T-helper 1 cell treated with Interleukin-12 subunit alpha and Interleukin-12 subunit beta and Interleukin-4 antibody, amounts not matched to agents 30 μg/mL and 1 μg/mL, for 36 hours (primary cell): ENCODE measurements around the gene CHAC1.

Experiments
- H3K27ac Mint-ChIP-seq: one replicate; pipeline ENCODE4 v1.8.0; 2021; ENCODE audit warnings: mild to moderate bottlenecking, mixed read lengths
- H3K27me3 Mint-ChIP-seq: one replicate; pipeline ENCODE4 v1.8.0; 2021; ENCODE audit warnings: low read depth, mixed read lengths
- H3K36me3 Mint-ChIP-seq: one replicate; pipeline ENCODE4 v1.8.0; 2021; ENCODE audit warnings: low read depth, mixed read lengths
- H3K4me1 Mint-ChIP-seq: one replicate; pipeline ENCODE4 v1.8.0; 2021; ENCODE audit warnings: low read depth, mixed read lengths
- H3K4me3 Mint-ChIP-seq: one replicate; pipeline ENCODE4 v1.8.0; 2021; ENCODE audit warnings: mild to moderate bottlenecking, moderate library complexity, mixed read lengths
- H3K9me3 Mint-ChIP-seq: one replicate; pipeline ENCODE4 v1.8.0; 2021; ENCODE audit warnings: mixed read lengths

Gene CHAC1

GRCh38 chr15:40917585-40917984, 35.7 kb upstream of the CHAC1 start:
- Mint-ChIP-seq H3K27ac (no peak overlapping the region), H3K27me3 (peaks cover 9% of the 10 kb centered on the region), H3K4me1 (no peaks in the 10 kb centered on the region), H3K9me3 (no peaks in the 10 kb centered on the region), H3K4me3 (no peak overlapping the region), H3K36me3 (no peaks in the 10 kb centered on the region)

- Mint-ChIP-seq H3K4me1 (no peaks in the 10 kb centered on the region), H3K36me3 (no peaks in the 10 kb centered on the region), H3K27ac (no peak overlapping the region), H3K9me3 (no peaks in the 10 kb centered on the region), H3K4me3 (no peak overlapping the region), H3K27me3 (peaks cover 14% of the 10 kb centered on the region)
Observed at GRCh38 chr15:40918146-40918798, 35.0 kb upstream of the CHAC1 start.

- Mint-ChIP-seq H3K36me3 (no peaks in the 10 kb centered on the region), H3K4me1 (no peaks in the 10 kb centered on the region), H3K27ac (no peak overlapping the region), H3K27me3 (peaks cover 19% of the 10 kb centered on the region), H3K9me3 (no peaks in the 10 kb centered on the region), H3K4me3 (no peak overlapping the region)
Observed at GRCh38 chr15:40918799-40919392, 34.4 kb upstream of the CHAC1 start.

GRCh38 chr15:40921949-40922607, 31.2 kb upstream of the CHAC1 start:
- H3K4me3 Mint-ChIP-seq: no peak overlapping the region
- no peaks in the 10 kb centered on the region for H3K36me3 Mint-ChIP-seq
- peaks cover 6% of the 10 kb centered on the region for H3K4me1 Mint-ChIP-seq
- H3K27me3 Mint-ChIP-seq: peaks cover 46% of the 10 kb centered on the region
- no peaks in the 10 kb centered on the region for H3K9me3 Mint-ChIP-seq
- no peak overlapping the region for H3K27ac Mint-ChIP-seq

GRCh38 chr15:40922608-40923005, 30.7 kb upstream of the CHAC1 start:
- H3K4me3 Mint-ChIP-seq: no peak overlapping the region
- H3K27me3 Mint-ChIP-seq: peaks cover 50% of the 10 kb centered on the region
- no peaks in the 10 kb centered on the region for H3K36me3 Mint-ChIP-seq
- H3K9me3 Mint-ChIP-seq: no peaks in the 10 kb centered on the region
- H3K4me1 Mint-ChIP-seq: peaks cover 9% of the 10 kb centered on the region
- no peak overlapping the region for H3K27ac Mint-ChIP-seq

GRCh38 chr15:40923551-40923950, 29.7 kb upstream of the CHAC1 start:
- Mint-ChIP-seq H3K27ac (no peak overlapping the region), H3K9me3 (no peaks in the 10 kb centered on the region), H3K36me3 (no peaks in the 10 kb centered on the region), H3K27me3 (peaks cover 56% of the 10 kb centered on the region), H3K4me3 (no peak overlapping the region), H3K4me1 (peaks cover 10% of the 10 kb centered on the region)

GRCh38 chr15:40925495-40925862, 27.8 kb upstream of the CHAC1 start:
- peaks cover 71% of the 10 kb centered on the region for H3K27me3 Mint-ChIP-seq
- no peak overlapping the region for H3K4me3 Mint-ChIP-seq

GRCh38 chr15:40925863-40926658, 27.2 kb upstream of the CHAC1 start:
- Mint-ChIP-seq H3K4me3 (no peak overlapping the region), H3K9me3 (no peaks in the 10 kb centered on the region), H3K27me3 (peaks cover 77% of the 10 kb centered on the region), H3K36me3 (no peaks in the 10 kb centered on the region), H3K4me1 (peaks cover 24% of the 10 kb centered on the region), H3K27ac (no peak overlapping the region)

More at GRCh38 chr15:40925495-40925862, 27.8 kb upstream of the CHAC1 start:
- peaks cover 19% of the 10 kb centered on the region for H3K4me1 Mint-ChIP-seq
- H3K27ac Mint-ChIP-seq: no peak overlapping the region
- H3K36me3 Mint-ChIP-seq: no peaks in the 10 kb centered on the region
- no peaks in the 10 kb centered on the region for H3K9me3 Mint-ChIP-seq

GRCh38 chr15:40926659-40927494, 26.4 kb upstream of the CHAC1 start:
- peaks cover 27% of the 10 kb centered on the region for H3K4me1 Mint-ChIP-seq
- H3K9me3 Mint-ChIP-seq: no peaks in the 10 kb centered on the region
- peaks cover 82% of the 10 kb centered on the region for H3K27me3 Mint-ChIP-seq
- peak overlapping the region; percentile 79 for H3K4me3 Mint-ChIP-seq
- H3K27ac Mint-ChIP-seq: no peak overlapping the region
- H3K36me3 Mint-ChIP-seq: no peaks in the 10 kb centered on the region

- Mint-ChIP-seq H3K9me3 (no peaks in the 10 kb centered on the region), H3K27me3 (peaks cover 85% of the 10 kb centered on the region), H3K4me3 (peak overlapping the region; percentile 79), H3K27ac (no peak overlapping the region), H3K36me3 (no peaks in the 10 kb centered on the region), H3K4me1 (peaks cover 33% of the 10 kb centered on the region)
Observed at GRCh38 chr15:40927495-40927872, 25.8 kb upstream of the CHAC1 start.

GRCh38 chr15:40927873-40928806, 25.1 kb upstream of the CHAC1 start:
- H3K36me3 Mint-ChIP-seq: no peaks in the 10 kb centered on the region
- peaks cover 81% of the 10 kb centered on the region for H3K27me3 Mint-ChIP-seq
- peaks cover 33% of the 10 kb centered on the region for H3K4me1 Mint-ChIP-seq
- H3K4me3 Mint-ChIP-seq: peak overlapping the region; percentile 78
- no peaks in the 10 kb centered on the region for H3K9me3 Mint-ChIP-seq
- no peak overlapping the region for H3K27ac Mint-ChIP-seq

GRCh38 chr15:40928821-40929659, 24.2 kb upstream of the CHAC1 start, which contains the start of gene DLL4:
Gene DLL4 (plus strand): TSS chr15:40929340. CDS start chr15:40929669, 329 bp downstream.
- peaks cover 82% of the 10 kb centered on the region for H3K27me3 Mint-ChIP-seq
- H3K4me1 Mint-ChIP-seq: peaks cover 36% of the 10 kb centered on the region
- peak within 1 kb of the TSS; percentile 6 for H3K27ac Mint-ChIP-seq
- H3K9me3 Mint-ChIP-seq: no peaks in the 10 kb centered on the region
- H3K4me3 Mint-ChIP-seq: peak within 1 kb of the TSS; percentile 78
- no peaks in the 10 kb centered on the region for H3K36me3 Mint-ChIP-seq
